HG02759 (cell line): Measurements from ENCODE around the gene DHRS9.

Source experiments
- ATAC-seq: cut with Tn5 transposase; IDR thresholded peaks from one replicate; pipeline ENCODE4 v1.9.1; 2021; ENCODE audit warnings: mild to moderate bottlenecking, moderate library complexity; ENCODE audit not compliant: unreplicated experiment

The DHRS9 gene

DNA sequence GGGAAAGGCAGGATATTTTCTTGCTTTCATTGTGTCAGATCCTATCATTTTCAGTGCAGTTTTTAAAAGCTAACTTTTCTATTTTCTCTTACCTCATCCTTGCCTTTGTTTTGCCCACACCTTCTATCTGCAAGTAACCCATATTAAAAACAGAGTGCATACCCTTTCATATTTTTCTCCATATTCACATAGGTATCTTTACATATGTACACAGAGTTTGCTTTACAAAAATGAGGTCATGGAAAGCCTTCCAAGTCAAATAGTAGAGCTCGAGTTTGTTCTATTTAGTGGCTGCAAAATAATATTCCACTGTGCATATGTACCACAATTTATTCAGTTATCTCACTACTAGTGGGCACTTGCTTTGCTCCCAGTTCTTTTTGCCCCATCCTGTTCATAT, 3.9 kb upstream of the DHRS9 start:
- ATAC-seq, result no peak

DNA sequence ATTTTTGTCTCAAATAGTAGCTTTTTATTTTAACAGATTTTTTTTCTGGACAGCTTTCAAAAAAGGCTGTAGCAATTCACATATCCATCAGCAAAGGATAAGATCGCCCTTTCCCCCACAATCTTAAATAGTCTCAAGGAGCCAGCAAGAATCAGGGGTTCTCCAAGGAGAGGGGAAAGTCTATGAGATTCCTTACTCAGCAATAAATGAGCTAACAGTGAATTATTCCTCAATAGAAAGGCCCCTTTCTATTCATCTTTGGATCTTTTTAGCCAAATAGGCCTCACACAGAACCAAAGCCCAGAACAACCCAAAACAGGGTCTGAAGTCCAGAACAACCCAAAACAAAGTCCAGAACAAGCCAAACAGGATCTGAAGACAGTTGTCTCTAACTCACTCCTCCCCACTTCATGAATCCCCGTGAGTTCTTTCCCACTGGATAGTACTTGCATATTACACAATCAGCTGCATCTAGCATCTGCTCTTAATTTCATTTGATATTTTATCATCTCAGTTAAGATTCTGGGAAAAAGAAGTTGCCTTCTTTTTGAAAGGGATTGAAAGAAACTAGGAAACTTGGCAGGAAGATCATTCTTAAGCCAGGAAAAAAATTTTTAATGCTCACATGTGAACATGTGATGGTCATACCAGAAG, 3.4 kb upstream of the DHRS9 start:
- ATAC-seq, result no peak

DNA sequence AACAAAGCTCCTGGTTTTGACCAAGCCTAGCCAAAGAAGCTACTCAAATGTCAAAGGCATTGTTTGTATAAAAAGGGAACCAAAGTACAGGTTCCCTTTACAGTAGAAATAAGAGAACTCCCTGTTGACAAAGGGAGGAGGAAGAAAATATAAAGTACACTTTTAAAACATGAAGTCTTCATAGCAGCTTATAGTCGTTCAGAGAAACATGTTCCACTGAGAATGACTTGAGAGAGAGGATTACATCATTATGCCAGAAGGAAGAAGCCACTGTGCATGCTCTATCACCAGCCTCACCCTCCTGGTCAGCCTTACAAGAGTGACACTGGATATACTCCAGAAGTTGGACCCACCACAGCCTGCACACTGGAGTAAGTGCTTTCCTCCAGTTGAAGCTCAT, 2.5 kb upstream of the DHRS9 start:
- no peak for ATAC-seq

DNA sequence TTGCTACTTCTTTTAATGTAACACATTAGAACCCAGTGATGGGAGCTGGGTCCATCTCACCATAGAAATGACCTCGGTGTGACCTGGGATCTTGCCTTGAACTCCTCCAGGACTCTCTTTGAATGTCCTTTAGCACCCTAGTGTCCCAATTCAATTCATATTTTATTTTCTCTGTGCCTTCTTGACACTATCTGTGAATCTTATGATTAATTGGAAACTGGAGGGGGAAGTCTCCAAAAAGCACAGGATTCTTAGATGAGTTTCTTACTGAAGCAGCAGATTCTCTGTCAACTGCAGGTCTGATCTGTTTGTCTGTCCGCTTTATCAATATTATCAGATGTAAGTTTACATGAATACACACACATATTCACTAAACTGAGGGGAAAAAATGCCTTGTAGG, 470 bp downstream of the DHRS9 start:
- no peak for ATAC-seq

DNA sequence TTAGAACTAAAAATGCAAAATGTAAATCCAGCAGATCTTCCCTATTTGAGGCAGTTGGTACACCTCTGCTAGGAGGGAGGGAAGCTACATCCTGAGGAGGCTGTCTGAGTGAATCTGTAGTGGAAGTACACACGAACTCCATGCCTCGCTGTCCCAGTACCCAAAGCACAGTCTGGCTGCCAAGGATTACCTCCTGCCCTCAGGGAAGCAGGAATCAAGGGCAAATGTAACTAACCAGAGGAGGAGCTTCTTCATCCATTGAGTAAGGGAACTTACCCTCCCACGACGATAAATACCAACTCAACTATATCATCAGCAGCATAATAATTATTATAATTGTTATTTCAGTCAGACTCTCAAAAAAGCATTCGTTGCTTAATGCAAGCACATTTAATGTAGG, 2.1 kb downstream of the DHRS9 start:
- no peak for ATAC-seq

DNA sequence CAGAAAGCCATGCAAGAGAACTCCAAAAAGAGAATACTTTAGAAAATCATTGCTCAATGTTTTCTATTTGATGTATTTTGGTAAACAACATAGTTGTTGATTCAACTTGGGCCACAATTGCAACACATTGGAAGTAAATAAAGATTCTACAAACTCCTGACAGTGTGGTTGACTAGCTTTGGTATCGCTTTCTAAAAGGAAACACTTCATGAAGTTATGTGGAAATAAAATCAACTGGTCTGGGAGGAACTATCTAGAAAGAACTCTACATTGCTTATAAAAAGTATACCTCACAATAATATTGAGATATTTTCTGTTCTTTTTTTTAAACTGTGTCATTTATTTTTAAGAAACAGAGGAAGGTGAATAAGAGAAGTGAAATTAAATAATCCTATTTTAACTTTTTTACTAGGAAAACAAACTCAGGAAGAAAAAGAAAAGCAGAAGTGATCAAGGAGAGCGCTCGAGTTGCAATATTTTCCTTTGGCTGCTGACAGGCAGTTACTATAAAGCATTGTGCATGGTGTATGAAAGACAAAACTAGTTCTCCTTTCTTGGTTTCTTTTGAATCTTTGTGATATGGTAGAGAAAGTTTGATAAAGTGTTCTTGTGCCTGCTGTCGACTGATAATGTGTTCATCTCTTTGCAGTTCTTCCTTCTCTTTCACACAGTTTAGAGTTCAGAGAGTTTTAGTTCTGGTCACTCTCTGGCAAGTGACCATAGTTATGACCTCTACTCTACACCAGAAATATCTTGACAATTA, 3.0 kb downstream of the DHRS9 start:
- ATAC-seq, result peak; percentile 33

DNA sequence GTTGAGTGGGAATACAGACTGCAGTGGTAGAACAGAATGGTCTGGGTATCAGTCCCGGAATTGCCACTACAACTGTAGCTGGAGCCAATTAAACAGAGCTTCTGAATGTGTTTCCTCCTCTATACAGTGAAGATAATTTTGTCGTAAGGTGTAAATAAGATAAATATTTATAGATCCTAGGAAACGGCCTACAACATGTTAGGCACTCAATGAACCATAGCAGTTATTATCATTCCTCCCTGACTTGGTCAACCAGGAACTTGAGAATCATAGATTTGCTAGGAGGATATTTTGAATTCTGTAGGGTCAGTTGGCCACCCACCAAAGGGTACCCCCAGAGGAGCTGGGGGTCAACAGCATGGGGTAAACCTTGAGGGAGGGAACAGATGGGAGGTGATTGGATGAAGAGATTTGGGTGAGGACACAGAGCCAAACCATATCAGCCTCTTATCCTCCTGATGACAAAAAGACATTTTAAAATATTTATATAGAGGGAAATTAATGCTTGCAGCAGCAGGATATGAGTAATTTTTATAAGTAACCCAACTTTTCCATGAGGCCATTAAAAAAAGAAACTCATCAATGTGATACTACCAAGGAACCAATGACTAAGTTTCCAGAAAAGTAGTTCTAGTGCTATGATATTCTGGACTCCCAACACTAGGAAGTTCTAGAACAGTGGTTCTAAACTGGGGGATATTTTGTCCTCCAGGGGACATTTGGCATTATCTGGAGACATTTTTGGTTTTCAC, 4.0 kb downstream of the DHRS9 start:
- ATAC-seq, result no peak

DNA sequence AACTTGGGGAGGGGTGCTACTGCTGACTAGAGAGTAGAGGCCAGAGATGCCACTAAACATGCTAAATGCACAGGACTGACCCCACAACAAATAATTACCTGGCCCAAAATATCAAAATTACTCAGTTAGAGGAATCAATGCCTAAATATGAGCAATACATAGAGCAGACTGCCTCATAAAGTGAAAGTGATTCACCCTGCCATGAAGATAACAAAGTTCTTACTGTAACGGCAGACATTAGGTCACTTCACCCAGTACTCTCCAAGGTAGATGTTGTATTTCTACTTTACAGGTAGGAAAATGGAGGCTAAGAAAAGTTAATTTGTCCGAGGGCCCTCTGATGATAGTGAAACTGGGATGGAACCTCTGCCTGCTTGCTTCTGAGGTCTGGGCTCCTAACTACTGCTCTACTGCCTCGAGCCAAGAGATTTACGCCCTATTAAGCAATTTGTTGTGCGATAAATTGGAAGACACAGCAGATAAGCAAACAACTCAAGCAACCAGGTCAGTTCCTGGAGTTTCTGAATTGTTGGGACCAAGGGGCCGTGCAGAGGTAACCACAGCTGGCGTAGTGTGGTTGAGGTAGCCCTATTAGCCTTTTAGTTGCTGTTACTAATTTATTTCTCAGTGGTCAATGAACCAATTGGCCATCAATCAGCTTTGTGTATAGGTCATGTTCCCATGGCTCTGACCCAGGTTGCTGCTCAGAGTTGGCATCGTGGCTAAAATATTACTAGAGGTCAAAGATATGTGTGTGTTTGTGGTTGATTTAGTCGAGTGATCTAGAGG, 4.8 kb downstream of the DHRS9 start:
- peak; percentile 69 for ATAC-seq

DNA sequence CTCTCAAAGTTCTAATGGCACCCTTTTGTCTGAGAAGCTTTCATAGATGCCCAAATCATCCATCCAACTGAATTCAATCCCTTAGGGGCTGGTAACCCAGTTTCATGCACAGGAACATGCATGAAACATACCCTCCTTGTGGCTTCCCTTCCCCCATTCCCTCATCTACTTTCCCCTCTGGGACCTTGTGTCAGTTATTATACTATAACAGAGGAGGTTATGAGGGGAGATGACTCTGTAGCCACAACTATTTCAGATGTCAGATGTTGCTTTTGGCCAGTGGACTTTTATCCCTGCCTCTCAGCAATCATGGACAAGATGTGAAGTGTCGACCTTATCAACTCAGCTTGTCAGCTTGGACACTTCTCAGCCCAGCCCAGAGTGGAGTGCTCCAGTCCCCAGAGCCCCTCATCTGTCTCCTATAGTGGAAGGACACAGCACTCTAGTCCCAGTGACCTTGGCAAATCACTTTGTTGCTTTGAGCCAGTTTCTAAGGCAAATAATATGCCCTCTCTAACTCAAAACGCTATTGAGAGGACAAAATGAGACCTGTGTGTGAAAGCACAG, 8.4 kb downstream of the DHRS9 start:
- no peak for ATAC-seq

DNA sequence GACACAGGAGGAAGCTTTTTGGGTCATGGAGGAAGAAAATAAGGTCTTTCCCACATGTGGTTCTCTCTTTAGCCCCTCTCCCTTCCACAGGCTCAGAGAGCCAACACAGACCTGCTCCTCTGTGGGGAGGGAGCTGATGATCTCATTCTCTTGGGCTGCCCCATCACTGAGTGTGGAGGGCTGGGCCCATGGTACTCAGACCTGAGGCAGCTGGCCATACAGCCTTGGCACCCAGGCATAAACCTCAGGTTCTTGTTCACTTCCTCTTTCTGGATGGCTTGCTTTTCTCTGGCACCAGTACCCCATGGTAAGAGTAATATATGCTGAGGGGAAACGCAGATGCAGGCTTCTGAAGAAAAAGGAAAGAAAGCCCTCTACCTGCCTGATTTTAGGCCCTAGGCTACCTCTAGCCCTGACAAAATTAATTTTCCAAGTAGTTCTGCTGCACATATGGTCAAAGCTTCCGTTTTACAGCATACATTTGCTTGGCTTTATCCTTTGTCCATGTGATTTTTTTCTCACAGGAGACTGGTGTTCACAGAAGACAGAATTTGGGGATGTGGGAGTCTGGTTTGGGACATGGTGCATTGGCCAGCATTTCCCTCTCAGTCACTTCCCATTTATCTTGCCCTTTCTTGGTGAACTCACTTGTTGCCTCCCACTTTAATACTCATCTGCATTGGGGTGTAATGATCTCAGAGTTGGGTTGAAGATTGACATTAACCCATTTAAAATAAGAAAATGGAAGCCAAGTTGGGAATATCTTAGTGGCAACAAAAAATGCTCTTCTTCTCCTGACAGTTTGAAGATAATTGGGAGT, 11.1 kb downstream of the DHRS9 start:
- peak; percentile 87 for ATAC-seq

DNA sequence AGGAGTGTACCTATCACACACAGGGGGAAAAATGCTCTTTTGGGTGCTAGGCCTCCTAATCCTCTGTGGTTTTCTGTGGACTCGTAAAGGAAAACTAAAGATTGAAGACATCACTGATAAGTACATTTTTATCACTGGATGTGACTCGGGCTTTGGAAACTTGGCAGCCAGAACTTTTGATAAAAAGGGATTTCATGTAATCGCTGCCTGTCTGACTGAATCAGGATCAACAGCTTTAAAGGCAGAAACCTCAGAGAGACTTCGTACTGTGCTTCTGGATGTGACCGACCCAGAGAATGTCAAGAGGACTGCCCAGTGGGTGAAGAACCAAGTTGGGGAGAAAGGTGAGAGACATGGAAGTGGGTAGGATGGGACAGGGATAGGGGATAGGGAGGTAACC, 12.2 kb downstream of the DHRS9 start:
- ATAC-seq, result no peak

DNA sequence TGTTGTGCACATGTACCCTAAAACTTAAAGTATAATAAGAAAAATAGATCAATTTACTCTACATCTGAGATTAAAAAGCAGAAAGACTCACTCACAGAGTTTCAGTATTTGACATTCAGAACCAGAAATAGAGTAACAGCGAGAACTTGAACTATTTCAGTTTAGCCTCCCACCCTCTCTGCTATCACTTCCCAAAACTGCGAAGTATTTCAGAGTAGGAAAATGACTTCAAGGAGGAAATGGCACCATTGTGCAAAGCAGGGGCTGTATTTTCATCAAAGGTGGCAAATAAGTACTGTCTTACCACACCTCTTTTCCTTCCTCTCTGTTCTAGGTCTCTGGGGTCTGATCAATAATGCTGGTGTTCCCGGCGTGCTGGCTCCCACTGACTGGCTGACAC, 13.6 kb downstream of the DHRS9 start:
- ATAC-seq, result peak; percentile 52

DNA sequence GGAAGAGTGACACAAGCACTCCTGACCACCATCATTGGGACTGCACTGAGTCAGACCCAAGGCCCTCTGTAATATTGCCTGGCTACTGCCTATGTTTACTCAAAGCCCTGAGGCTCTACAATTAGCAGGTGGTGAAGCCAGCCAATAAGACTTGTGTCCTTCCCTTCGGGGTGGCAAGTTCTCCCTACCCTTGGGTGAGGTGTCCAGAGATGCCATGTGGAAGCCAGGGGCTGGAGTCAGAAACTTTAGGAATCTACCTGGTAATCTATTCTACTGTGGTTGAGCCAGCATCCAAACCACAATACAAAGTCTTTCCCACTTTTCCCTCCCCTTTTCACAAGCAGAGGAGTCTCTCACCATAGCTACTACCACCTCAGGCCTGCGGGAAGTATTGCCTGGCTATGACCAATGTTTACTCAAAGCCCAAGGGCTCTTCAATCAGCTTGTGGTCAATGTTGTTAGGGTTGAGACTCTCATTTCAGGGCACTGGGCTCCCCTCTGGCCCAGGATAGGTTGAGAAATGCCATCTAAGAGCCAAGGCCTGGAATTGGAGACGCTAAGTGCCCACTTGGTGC, 17.6 kb downstream of the DHRS9 start:
- no peak for ATAC-seq

DNA sequence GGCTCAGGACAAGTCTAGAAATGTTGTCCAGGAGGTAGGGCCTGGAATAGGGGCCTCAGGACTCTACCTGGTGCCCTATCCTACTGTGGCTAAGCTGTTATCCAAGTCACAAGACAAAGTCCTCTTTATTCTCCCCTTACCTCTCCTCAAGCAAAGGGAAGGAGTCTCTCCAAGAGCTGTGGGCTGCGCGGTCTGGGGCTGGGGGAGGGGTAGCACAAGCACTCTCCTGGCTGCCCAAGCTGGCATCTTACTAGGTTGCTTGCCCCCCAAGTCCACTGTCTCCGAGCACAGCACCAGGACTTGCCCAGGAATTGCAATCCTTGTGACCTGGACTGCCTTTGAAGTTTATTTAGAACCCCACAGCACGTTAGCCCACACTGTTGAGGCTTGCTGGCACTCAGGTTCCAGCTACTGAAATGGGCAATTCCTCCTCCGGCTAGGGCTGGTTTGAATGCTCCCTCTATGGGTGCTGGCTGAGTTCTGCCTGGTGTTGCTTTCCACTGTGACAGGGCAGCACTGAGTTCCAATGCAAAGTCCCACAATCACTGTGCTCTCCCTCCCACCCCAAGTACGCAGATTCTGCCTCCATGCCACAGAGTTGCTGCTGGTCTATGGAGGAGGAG, 18.5 kb downstream of the DHRS9 start:
- ATAC-seq, result no peak

DNA sequence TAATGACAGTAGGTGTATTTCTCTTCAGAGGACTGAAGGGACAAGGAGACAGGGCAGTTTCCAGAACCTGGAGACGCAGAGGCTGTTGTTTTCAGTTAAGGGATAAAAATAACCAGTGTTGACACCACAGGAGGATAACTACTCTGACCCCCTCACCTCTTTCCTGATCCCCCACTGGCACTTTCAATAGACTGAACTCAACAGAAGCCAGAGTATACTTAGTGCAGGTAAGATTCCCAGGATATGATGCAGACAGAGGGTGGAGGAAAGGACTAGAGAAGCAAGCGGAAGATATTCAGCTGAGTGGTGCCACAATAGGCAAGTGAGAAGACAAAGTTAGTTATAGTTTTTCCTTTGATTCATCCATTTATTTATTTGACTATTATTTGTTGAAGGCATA, 19.8 kb downstream of the DHRS9 start:
- no peak for ATAC-seq

DNA sequence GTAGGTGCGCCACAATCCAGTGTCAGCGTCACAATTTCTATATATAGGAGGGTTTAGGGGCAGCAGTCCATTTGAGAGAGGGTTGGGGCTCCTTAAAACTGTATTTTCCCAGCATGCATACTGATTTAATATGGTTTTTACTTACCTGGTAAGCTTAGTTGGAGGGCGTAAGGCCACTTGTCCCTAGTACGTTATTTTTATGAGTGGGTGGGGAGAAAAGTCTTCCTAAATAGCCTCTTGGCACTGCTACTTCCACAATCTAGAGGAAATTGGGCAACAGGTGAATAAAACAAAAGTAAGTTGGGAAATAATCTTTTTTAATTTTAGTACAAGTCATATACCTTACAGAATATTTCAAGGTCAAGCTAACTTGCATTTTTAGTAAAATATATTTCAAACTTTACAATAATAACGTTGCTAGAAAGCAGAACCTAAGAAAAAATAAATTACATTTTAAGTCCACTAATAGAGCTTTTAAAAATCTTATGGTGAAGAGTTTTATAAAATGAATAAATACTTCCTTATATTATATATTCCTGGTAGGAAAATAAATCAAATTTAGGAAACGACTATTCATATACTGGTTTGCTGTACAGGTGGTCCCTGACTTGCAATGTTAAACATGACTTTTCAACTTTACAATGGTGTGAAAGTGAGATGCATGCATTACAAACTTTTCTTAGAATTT, 20.9 kb downstream of the DHRS9 start:
- no peak for ATAC-seq

DNA sequence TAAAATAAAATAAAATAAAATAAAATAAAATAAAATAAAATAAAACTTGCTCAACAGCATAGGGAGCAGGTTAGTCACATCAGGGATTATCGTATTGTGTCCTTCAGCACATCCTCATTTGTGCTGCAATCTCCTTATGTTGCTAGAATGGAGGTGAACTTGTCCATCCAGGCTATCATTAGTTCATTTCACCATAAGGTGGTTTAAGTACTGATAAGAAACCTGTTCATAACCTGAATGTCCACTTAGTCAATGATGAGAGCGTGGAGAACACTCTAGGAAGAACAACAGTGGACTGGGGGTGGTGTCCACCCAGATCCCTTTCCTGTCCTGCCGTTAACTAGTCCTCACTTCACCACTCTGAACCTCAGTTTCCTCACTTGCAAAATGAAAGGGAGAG, 21.9 kb downstream of the DHRS9 start:
- no peak for ATAC-seq

DNA sequence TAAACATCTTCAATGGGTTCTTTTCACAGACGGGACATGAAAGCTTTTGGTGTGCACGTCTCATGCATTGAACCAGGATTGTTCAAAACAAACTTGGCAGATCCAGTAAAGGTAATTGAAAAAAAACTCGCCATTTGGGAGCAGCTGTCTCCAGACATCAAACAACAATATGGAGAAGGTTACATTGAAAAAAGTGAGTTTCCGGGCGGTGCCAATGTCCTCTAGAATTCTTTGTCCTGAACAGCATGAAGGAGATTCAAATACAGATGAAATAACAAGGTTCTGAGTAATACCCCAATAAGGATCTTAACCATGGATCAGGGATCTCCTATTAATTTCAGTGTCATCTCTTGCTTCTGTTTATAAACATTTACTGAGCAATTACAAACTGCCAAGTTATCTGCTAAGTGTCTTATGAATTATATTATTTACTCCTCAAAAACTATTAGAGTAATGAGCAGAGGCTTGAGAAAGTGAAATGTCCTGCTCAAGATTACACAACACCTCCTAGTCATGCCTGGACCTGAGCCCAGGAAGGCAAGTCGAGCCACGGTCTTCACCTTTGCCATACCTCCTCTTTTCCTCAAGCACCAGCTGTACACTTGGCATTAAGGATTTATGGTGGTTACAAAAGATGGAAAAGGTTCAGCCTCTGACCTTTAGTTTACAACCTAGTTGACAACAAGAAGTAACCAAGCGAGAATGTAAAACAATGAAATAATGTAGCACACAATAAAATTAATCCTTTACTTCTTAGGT, 22.6 kb downstream of the DHRS9 start:
- no peak for ATAC-seq
